ENCODE data around the gene CPT1B. TPM values are rescaled to one million over a fixed set of nuclear protein-coding genes. Genes with fewer than 3 reads are reported as not detected.
A peak's percentile ranks its signal among the peaks of the same experiment; 100 is the strongest.

CPT1B gene
- total RNA-seq (2014; rRNA removed) (13.1 and 17.5 TPM in 2 replicates), Bru-seq, nascent RNA (percentile 52 among the genes with signal in this experiment), BruChase-seq, experiment 1, labeled RNA remaining after a 6-hour chase (percentile 80 among the genes with signal in this experiment), BruChase-seq, experiment 2, labeled RNA remaining after a 2-hour chase (percentile 69 among the genes with signal in this experiment)
- long read RNA-seq, partial matches to known transcripts = 1 of 14 reads
- long read RNA-seq, other reads (novel, unspliced or antisense) = 10 of 14 reads

- TF ChIP-seq EZH2phosphoT487 (IDR thresholded peaks at IDR 0.05; ENCODE audit: borderline replicate concordance, low read length) = no peak
- CTCF ChIA-PET = no interaction called here
- intact Hi-C loops (cut with micrococcal nuclease) = no loop called here
Observed at GRCh38 chr22:50577987-50578775, at the start of gene CPT1B. CPT1B (minus strand) TSS chr22:50578427; CDS start chr22:50577915, 512 bp downstream.

GRCh38 chr22:50626850-50627641 lies 48.8 kb upstream of the CPT1B start:
- H3K27me3 ChIP-seq (ENCODE audit: low read length) = no peaks in the 10 kb centered on the region
- H3K9me3 ChIP-seq (ENCODE audit: low read length) = no peaks in the 10 kb centered on the region
- peak overlapping the region; percentile 65 for H3K9ac ChIP-seq (ENCODE audit: low read length)
- no peaks in the 10 kb centered on the region for H4K20me1 ChIP-seq (ENCODE audit: low read length)
- POLR2A ChIA-PET (ENCODE audit: unreplicated experiment) = no interaction called here
- H3K4me3 ChIP-seq (ENCODE audit: low read length) = peak overlapping the region; percentile 92
- CTCF ChIA-PET = no interaction called here
- DNase-seq (no peak), ATAC-seq (peak; percentile 32)
- peaks cover 18% of the 10 kb centered on the region for H3K4me1 ChIP-seq (ENCODE audit: insufficient read depth, low read length)
- H3K36me3 ChIP-seq (ENCODE audit: low read depth, low read length) = no peaks in the 10 kb centered on the region
- H3K27ac ChIP-seq (ENCODE audit: low read length) = no peak overlapping the region
- H2AFZ ChIP-seq (ENCODE audit: low read length) = peak overlapping the region; percentile 93; the same call in 1 of the 2 replicates
- H3K4me2 ChIP-seq (ENCODE audit: low read length) = peak overlapping the region; percentile 99
- H3K79me2 ChIP-seq (ENCODE audit: low read length) = peaks cover 3% of the 10 kb centered on the region; the same call in 1 of the 2 replicates
- no peaks in the 10 kb centered on the region for H3K9me2 ChIP-seq (replicated peaks; ENCODE audit: low read length)
- BruUV-seq (replicated peaks) = no TSS peak
- intact Hi-C loops (cut with micrococcal nuclease) = no loop called here
- H3F3A ChIP-seq (ENCODE audit: low read length, unreplicated experiment) = no peaks in the 10 kb centered on the region
- TF ChIP-seq EZH2phosphoT487 (IDR thresholded peaks at IDR 0.05; ENCODE audit: borderline replicate concordance, low read length) (no peak), EZH2 (IDR thresholded peaks at IDR 0.05; ENCODE audit: low read length, unreplicated experiment) (no peak), CTCF (conservative IDR thresholded peaks at IDR 0.05; ENCODE audit: low read depth, low read length) (no peak)

More at GRCh38 chr22:50577987-50578775, at the start of gene CPT1B:
- H3K9me2 ChIP-seq (replicated peaks; ENCODE audit: low read length) = no peaks in the 10 kb centered on the region
- H3K36me3 ChIP-seq (ENCODE audit: low read depth, low read length) = no peaks in the 10 kb centered on the region
- H3K27me3 ChIP-seq (ENCODE audit: low read length) = no peaks in the 10 kb centered on the region
- no peak for DNase-seq
- no peak within 1 kb of the TSS for H3K4me2 ChIP-seq (ENCODE audit: low read length)
- H2AFZ ChIP-seq (ENCODE audit: low read length) = no peak within 1 kb of the TSS
- H3K9ac ChIP-seq (ENCODE audit: low read length) = no peak within 1 kb of the TSS
- BruUV-seq (replicated peaks) = no TSS peak
- H4K20me1 ChIP-seq (ENCODE audit: low read length) = no peaks in the 10 kb centered on the region
- H3K79me2 ChIP-seq (ENCODE audit: low read length) = peaks cover 12% of the 10 kb centered on the region
- POLR2A ChIA-PET (ENCODE audit: unreplicated experiment) = no interaction called here
- no peak within 1 kb of the TSS for H3K4me3 ChIP-seq (ENCODE audit: low read length)
- H3F3A ChIP-seq (ENCODE audit: low read length, unreplicated experiment) = no peaks in the 10 kb centered on the region
- H3K27ac ChIP-seq (ENCODE audit: low read length) = no peak within 1 kb of the TSS
- H3K4me1 ChIP-seq (ENCODE audit: insufficient read depth, low read length) = peaks cover 5% of the 10 kb centered on the region
- ATAC-seq = no peak
- H3K9me3 ChIP-seq (ENCODE audit: low read length) = no peaks in the 10 kb centered on the region

DNA sequence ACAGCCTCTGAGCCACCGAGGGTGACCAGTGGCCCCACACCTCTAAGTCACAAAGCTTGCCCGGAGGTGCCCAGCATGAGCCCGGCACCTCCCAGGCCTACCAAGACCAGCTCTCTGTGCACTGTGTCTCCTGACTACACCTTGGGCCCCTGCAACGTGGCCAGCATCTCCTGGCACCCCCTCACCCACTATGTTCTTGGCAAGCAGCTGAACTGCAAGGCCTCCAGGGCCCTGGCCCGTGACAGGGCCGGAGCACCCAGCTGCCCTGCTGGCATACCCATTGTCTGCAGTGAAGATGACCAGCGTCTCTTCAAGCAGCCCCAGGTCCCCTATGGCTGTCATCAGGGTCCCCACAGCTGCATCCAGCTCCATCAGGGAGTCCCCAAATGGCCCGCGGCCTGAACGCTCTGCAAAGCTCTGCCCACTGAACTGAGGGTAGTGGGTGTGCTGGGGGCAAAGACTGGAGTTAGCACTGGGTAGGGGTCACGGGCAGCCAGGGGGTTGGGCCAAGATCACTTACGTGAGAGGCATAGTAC lies 48.2 kb upstream of the CPT1B start:
- H2AFZ ChIP-seq (ENCODE audit: low read length) = no peak overlapping the region
- no peaks in the 10 kb centered on the region for H3K36me3 ChIP-seq (ENCODE audit: low read depth, low read length)
- no peaks in the 10 kb centered on the region for H3K9me3 ChIP-seq (ENCODE audit: low read length)
- peaks cover 23% of the 10 kb centered on the region for H3K4me1 ChIP-seq (ENCODE audit: insufficient read depth, low read length)
- CTCF ChIA-PET = no interaction called here
- no peaks in the 10 kb centered on the region for H3K9me2 ChIP-seq (replicated peaks; ENCODE audit: low read length)
- H3K4me3 ChIP-seq (ENCODE audit: low read length) = no peak overlapping the region
- no peaks in the 10 kb centered on the region for H3K27me3 ChIP-seq (ENCODE audit: low read length)
- BruUV-seq (replicated peaks) = no TSS peak
- ATAC-seq (no peak), DNase-seq (no peak)
- H3K4me2 ChIP-seq (ENCODE audit: low read length) = 0 out of 2 replicates have a peak overlapping the region, but pooled peaks have one; percentile 99
- H3F3A ChIP-seq (ENCODE audit: low read length, unreplicated experiment) = no peaks in the 10 kb centered on the region
- H3K9ac ChIP-seq (ENCODE audit: low read length) = no peak overlapping the region
- H3K27ac ChIP-seq (ENCODE audit: low read length) = no peak overlapping the region
- peaks cover 3% of the 10 kb centered on the region; the same call in 1 of the 2 replicates for H3K79me2 ChIP-seq (ENCODE audit: low read length)
- POLR2A ChIA-PET (ENCODE audit: unreplicated experiment) = no interaction called here
- TF ChIP-seq EZH2phosphoT487 (IDR thresholded peaks at IDR 0.05; ENCODE audit: borderline replicate concordance, low read length) (no peak), CTCF (conservative IDR thresholded peaks at IDR 0.05; ENCODE audit: low read depth, low read length) (0 out of 2 replicates have a peak, but pooled peaks have one; percentile 0)
- intact Hi-C loops (cut with micrococcal nuclease) = no loop called here
- no peaks in the 10 kb centered on the region for H4K20me1 ChIP-seq (ENCODE audit: low read length)

Measured in PC-3 (cell line).